Panc1 (cell line): ENCODE results near the gene AFF3. TPM values are rescaled to one million over a fixed set of nuclear protein-coding genes. Genes with fewer than 3 reads are reported as not detected.

Experiments used
- ATAC-seq: fragments of 200-7000 bp; cut with Tn5 transposase; 2 replicates; pipeline ENCODE4 v1.9.1; 2020; ENCODE audit warnings: mild to moderate bottlenecking, moderate library complexity
- BruUV-seq: library from RNA; stranded (reverse); fragments of 400-500 nt; replicated peaks from 2 replicates; lab custom pipeline; 2021; lab: Mats Ljungman, UMichigan
- CTCF ChIA-PET: fragments of 300-600 bp; sonication (Branson Sonifier 250); formaldehyde crosslinking; loops from one replicate; lab custom pipeline; 2022; ENCODE audit warnings: antibody characterized with exemption; lab: Charles Lee
- POLR2A ChIA-PET: fragments of 300-600 bp; sonication (Branson Sonifier 250); formaldehyde crosslinking; loops from one replicate; lab custom pipeline; 2022; ENCODE audit warnings: antibody characterized with exemption; lab: Charles Lee
- DNase-seq: peaks from one replicate; pipeline ENCODE4 v3.0.0-alpha.2; 2010; ENCODE audit warnings: low read depth, low spot score
- H3K27ac ChIP-seq: 2 replicates; pipeline ENCODE4 v1.5.1; 2011; ENCODE audit warnings: mild to moderate bottlenecking, low read length, inconsistent platforms
- H3K27me3 ChIP-seq: fragments of 200-500 bp; sonication (Bioruptor generic); 2 replicates; pipeline ENCODE4 v1.6.0; 2014; ENCODE audit warnings: low read length, inconsistent platforms; ENCODE audit not compliant: control insufficient read depth, insufficient read depth
- H3K36me3 ChIP-seq: fragments of 200-500 bp; sonication (Bioruptor generic); 2 replicates; pipeline ENCODE4 v1.5.1; 2014; ENCODE audit warnings: inconsistent platforms, mild to moderate bottlenecking, low read length, moderate library complexity; ENCODE audit not compliant: control insufficient read depth, insufficient read depth
- H3K4me1 ChIP-seq: 2 replicates; pipeline ENCODE4 v1.5.1; 2011; ENCODE audit warnings: inconsistent platforms, mild to moderate bottlenecking, low read length, moderate library complexity; ENCODE audit not compliant: control insufficient read depth, insufficient read depth
- H3K4me3 ChIP-seq, 2 experiments: 2 replicates each; pipeline ENCODE4 v1.5.1; 2011 to 2012; ENCODE audit warnings: low read depth in 2 of 2, low read length in 2 of 2, mild to moderate bottlenecking in 2 of 2, inconsistent platforms in 1 of 2, moderate library complexity in 1 of 2
- H3K9me3 ChIP-seq: fragments of 200-500 bp; sonication (Bioruptor generic); 2 replicates; pipeline ENCODE4 v1.5.1; 2014; ENCODE audit warnings: low read depth, mild to moderate bottlenecking, inconsistent platforms, low read length, moderate library complexity; ENCODE audit not compliant: control insufficient read depth, insufficient read depth
- POLR2AphosphoS5 ChIP-seq: IDR thresholded peaks from 2 replicates; pipeline ENCODE4 v1.6.1; 2012; ENCODE audit warnings: mild to moderate bottlenecking, low read depth, low read length, moderate library complexity
- SIN3A ChIP-seq: IDR thresholded peaks from 2 replicates; pipeline ENCODE4 v1.6.1; 2012; ENCODE audit warnings: low read depth, mild to moderate bottlenecking, low read length, moderate library complexity, borderline replicate concordance; ENCODE audit not compliant: insufficient read depth
- TCF7L2 ChIP-seq: IDR thresholded peaks from 2 replicates; pipeline ENCODE4 v1.6.1; 2011; ENCODE audit warnings: mild to moderate bottlenecking, low read depth, low read length, inconsistent platforms
- in situ Hi-C: cut with HindIII; loops from 2 replicates; pipeline ENCODE4 v1.10.0; 2016; ENCODE audit warnings: low sequenced_read_pairs, low pct_unique_long_range_greater_than_20kb
- intact Hi-C: fragments of 100-400 bp; cut with micrococcal nuclease; formaldehyde crosslinking; loops from one replicate; pipeline ENCODE4 v1.10.0; 2022; ENCODE audit not compliant: unreplicated experiment
- total RNA-seq: library from RNA; stranded (reverse); gene quantifications from one replicate; pipeline ENCODE4 v1.2.1, GENCODE V29; 2021; ENCODE audit not compliant: unreplicated experiment
- TF ChIP-seq, protein P1 (sequence below), 2 experiments: IDR thresholded peaks; 2 replicates each; pipeline ENCODE4 v1.6.1; 2011 to 2012; ENCODE audit warnings: low read depth in 2 of 2, control low read depth in 1 of 2, low read length in 1 of 2, mild to moderate bottlenecking in 1 of 2, moderate library complexity in 1 of 2; ENCODE audit not compliant: insufficient read depth in 1 of 2
- TF ChIP-seq, protein P2 (sequence below): fragments of 450-650 bp; IDR thresholded peaks from 2 replicates; pipeline ENCODE4 v1.5.1; 2017; ENCODE audit warnings: mild to moderate bottlenecking

The AFF3 gene
- total RNA-seq, 1 experiment from 2014 or later: 2.2 TPM

DNA sequence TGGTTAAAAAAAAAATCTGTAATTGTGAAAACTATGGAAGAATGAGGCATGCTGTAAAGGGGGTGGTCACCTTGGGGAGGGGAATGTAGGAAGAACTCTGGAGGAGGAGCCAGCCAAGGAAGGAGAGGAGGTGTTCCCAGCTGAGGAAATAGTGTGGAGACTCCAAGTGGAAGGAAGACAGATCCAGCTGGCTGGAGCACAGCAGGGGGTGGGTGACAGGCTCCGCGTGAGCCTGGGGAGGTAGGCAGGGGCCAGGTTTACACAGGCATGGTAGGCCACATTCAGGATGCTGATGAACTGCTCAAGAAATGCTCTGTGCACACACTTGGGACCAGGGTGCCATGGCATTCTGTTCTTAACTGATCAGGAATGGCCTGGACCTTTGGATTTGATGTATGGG, 16.8 kb downstream of the AFF3 start:
- no peak for TF ChIP-seq TCF7L2
- TF ChIP-seq POLR2AphosphoS5: no peak
- TF ChIP-seq SIN3A: no peak
- TF ChIP-seq, protein P1, sequence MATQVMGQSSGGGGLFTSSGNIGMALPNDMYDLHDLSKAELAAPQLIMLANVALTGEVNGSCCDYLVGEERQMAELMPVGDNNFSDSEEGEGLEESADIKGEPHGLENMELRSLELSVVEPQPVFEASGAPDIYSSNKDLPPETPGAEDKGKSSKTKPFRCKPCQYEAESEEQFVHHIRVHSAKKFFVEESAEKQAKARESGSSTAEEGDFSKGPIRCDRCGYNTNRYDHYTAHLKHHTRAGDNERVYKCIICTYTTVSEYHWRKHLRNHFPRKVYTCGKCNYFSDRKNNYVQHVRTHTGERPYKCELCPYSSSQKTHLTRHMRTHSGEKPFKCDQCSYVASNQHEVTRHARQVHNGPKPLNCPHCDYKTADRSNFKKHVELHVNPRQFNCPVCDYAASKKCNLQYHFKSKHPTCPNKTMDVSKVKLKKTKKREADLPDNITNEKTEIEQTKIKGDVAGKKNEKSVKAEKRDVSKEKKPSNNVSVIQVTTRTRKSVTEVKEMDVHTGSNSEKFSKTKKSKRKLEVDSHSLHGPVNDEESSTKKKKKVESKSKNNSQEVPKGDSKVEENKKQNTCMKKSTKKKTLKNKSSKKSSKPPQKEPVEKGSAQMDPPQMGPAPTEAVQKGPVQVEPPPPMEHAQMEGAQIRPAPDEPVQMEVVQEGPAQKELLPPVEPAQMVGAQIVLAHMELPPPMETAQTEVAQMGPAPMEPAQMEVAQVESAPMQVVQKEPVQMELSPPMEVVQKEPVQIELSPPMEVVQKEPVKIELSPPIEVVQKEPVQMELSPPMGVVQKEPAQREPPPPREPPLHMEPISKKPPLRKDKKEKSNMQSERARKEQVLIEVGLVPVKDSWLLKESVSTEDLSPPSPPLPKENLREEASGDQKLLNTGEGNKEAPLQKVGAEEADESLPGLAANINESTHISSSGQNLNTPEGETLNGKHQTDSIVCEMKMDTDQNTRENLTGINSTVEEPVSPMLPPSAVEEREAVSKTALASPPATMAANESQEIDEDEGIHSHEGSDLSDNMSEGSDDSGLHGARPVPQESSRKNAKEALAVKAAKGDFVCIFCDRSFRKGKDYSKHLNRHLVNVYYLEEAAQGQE (IDR thresholded peaks at IDR 0.05; ENCODE audit: insufficient read depth in 1 of 2, low read depth in 2 of 2, low read length in 1 of 2): no peak
- TF ChIP-seq, protein P2, sequence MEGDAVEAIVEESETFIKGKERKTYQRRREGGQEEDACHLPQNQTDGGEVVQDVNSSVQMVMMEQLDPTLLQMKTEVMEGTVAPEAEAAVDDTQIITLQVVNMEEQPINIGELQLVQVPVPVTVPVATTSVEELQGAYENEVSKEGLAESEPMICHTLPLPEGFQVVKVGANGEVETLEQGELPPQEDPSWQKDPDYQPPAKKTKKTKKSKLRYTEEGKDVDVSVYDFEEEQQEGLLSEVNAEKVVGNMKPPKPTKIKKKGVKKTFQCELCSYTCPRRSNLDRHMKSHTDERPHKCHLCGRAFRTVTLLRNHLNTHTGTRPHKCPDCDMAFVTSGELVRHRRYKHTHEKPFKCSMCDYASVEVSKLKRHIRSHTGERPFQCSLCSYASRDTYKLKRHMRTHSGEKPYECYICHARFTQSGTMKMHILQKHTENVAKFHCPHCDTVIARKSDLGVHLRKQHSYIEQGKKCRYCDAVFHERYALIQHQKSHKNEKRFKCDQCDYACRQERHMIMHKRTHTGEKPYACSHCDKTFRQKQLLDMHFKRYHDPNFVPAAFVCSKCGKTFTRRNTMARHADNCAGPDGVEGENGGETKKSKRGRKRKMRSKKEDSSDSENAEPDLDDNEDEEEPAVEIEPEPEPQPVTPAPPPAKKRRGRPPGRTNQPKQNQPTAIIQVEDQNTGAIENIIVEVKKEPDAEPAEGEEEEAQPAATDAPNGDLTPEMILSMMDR: no peak
- ChIA-PET POLR2A (no interaction called here), CTCF (no interaction called here)
- Histone ChIP-seq H3K9me3 (no peaks in the 10 kb centered on the region), H3K36me3 (no peaks in the 10 kb centered on the region), H3K4me1 (no peaks in the 10 kb centered on the region), H3K4me3 (no peak overlapping the region), H3K27me3 (no peaks in the 10 kb centered on the region; the same call in 1 of the 2 replicates), H3K27ac (no peak overlapping the region)
- in situ Hi-C loops (no loop called here), intact Hi-C loops (no loop called here)
- ATAC-seq (no peak), DNase-seq (no peak)
- BruUV-seq: no TSS peak

DNA sequence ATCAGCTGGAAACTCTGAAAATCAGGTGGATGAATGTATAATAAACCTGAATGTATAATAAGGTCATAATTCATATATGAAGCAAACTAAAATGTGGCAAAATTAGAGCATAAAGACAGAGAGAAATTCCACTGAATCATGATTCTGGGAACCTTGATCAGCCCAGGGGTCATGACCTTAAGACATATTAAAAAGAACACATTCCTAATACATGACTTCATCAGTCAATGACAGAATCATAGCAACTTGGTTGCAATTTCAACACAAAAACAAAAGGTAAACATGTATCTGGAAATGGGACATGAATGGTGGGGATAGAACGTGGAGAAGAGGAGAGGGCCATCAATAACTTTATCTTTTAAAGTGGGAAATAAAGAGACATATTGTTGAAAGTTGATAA, 17.6 kb downstream of the AFF3 start:
- H3K27me3 ChIP-seq: no peaks in the 10 kb centered on the region; the same call in 1 of the 2 replicates
- CTCF ChIA-PET: no interaction called here
- H3K27ac ChIP-seq: no peak overlapping the region
- in situ Hi-C loops (no loop called here), intact Hi-C loops (no loop called here)
- H3K36me3 ChIP-seq: no peaks in the 10 kb centered on the region
- TF ChIP-seq, protein P1 (IDR thresholded peaks at IDR 0.05; ENCODE audit: insufficient read depth in 1 of 2, low read depth in 2 of 2, low read length in 1 of 2): no peak
- TF ChIP-seq POLR2AphosphoS5: no peak
- TF ChIP-seq SIN3A: no peak
- TF ChIP-seq, protein P2: no peak
- no peak for TF ChIP-seq TCF7L2
- DNase-seq: no peak
- no peak overlapping the region for H3K4me3 ChIP-seq
- POLR2A ChIA-PET: no interaction called here
- BruUV-seq: no TSS peak
- no peaks in the 10 kb centered on the region for H3K4me1 ChIP-seq
- ATAC-seq: no peak
- H3K9me3 ChIP-seq: no peaks in the 10 kb centered on the region
